PFSK-1 (cell line): ENCODE results near the gene AKAP13.

ENCODE experiments used
- FOXP2 ChIP-seq: optimal IDR thresholded peaks from 2 replicates; pipeline ENCODE3; 2011; ENCODE audit warnings: borderline replicate concordance, control low read depth, inconsistent platforms; ENCODE audit not compliant: insufficient read depth; ENCODE audit errors: extremely low read length, extremely low read depth
- POLR2AphosphoS5 ChIP-seq: IDR thresholded peaks from 2 replicates; pipeline ENCODE4 v1.6.1; 2012; ENCODE audit warnings: low read depth, mild to moderate bottlenecking, control low read depth, low read length, moderate library complexity
- SIN3A ChIP-seq: IDR thresholded peaks from 2 replicates; pipeline ENCODE4 v1.6.1; 2012; ENCODE audit warnings: mild to moderate bottlenecking, low read length, moderate library complexity, borderline replicate concordance; ENCODE audit not compliant: insufficient read depth
- TAF1 ChIP-seq: IDR thresholded peaks from 2 replicates; pipeline ENCODE4 v1.6.1; 2012; ENCODE audit warnings: low read length, control low read depth, borderline replicate concordance; ENCODE audit not compliant: insufficient read depth
- TF ChIP-seq, protein P1 (sequence below), 2 experiments: IDR thresholded peaks; 2 replicates each; pipeline versions ENCODE4 v1.6.1 to v1.8.0; 2011 to 2012; ENCODE audit warnings: low read depth in 2 of 2, low read length in 2 of 2, control low read depth in 1 of 2, inconsistent platforms in 1 of 2, mild to moderate bottlenecking in 1 of 2, moderate library complexity in 1 of 2; ENCODE audit not compliant: insufficient read depth in 1 of 2

The AKAP13 gene

GRCh38 chr15:85614059-85614458, 233.7 kb downstream of the AKAP13 start:
- TF ChIP-seq SIN3A: no peak
- TF ChIP-seq FOXP2: no peak
- TF ChIP-seq, protein P1, sequence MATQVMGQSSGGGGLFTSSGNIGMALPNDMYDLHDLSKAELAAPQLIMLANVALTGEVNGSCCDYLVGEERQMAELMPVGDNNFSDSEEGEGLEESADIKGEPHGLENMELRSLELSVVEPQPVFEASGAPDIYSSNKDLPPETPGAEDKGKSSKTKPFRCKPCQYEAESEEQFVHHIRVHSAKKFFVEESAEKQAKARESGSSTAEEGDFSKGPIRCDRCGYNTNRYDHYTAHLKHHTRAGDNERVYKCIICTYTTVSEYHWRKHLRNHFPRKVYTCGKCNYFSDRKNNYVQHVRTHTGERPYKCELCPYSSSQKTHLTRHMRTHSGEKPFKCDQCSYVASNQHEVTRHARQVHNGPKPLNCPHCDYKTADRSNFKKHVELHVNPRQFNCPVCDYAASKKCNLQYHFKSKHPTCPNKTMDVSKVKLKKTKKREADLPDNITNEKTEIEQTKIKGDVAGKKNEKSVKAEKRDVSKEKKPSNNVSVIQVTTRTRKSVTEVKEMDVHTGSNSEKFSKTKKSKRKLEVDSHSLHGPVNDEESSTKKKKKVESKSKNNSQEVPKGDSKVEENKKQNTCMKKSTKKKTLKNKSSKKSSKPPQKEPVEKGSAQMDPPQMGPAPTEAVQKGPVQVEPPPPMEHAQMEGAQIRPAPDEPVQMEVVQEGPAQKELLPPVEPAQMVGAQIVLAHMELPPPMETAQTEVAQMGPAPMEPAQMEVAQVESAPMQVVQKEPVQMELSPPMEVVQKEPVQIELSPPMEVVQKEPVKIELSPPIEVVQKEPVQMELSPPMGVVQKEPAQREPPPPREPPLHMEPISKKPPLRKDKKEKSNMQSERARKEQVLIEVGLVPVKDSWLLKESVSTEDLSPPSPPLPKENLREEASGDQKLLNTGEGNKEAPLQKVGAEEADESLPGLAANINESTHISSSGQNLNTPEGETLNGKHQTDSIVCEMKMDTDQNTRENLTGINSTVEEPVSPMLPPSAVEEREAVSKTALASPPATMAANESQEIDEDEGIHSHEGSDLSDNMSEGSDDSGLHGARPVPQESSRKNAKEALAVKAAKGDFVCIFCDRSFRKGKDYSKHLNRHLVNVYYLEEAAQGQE (IDR thresholded peaks at IDR 0.05; ENCODE audit: insufficient read depth in 1 of 2, low read depth in 2 of 2, low read length in 2 of 2): no peak
- TF ChIP-seq TAF1: no peak
- TF ChIP-seq POLR2AphosphoS5: no peak

GRCh38 chr15:85615930-85616329, 235.5 kb downstream of the AKAP13 start:
- TF ChIP-seq TAF1 (no peak), POLR2AphosphoS5 (no peak), FOXP2 (no peak), SIN3A (no peak)
- TF ChIP-seq, protein P1 (IDR thresholded peaks at IDR 0.05; ENCODE audit: insufficient read depth in 1 of 2, low read depth in 2 of 2, low read length in 2 of 2): no peak

DNA sequence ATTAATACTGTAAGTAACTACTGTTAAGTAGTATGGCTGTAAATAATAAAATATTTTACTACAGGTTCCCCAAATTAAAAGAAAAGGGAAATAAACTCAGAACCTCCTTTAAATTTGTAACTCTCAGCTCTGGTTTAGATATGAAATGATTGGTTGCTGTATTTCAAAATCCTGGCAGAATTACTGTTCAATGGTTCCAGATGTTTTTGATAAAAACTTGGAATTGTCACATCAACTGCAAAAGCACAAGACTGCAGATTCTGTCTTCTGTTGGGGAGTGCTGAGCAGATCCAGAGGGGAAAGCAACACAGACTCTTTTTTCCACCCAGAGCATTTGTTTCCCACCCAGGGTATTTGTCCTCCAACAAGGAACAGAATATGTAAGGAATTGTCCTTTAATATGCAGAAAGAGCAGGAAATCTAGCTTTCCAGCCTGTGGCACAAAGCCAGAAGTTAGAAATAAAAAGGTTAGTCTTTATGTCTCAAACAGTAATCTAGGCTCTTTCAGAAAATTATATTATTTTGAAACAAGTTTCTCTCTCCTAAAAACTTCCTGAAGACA, 236.2 kb downstream of the AKAP13 start:
- TF ChIP-seq SIN3A (no peak), POLR2AphosphoS5 (no peak), TAF1 (no peak), FOXP2 (no peak)
- TF ChIP-seq, protein P1 (IDR thresholded peaks at IDR 0.05; ENCODE audit: insufficient read depth in 1 of 2, low read depth in 2 of 2, low read length in 2 of 2): no peak

DNA sequence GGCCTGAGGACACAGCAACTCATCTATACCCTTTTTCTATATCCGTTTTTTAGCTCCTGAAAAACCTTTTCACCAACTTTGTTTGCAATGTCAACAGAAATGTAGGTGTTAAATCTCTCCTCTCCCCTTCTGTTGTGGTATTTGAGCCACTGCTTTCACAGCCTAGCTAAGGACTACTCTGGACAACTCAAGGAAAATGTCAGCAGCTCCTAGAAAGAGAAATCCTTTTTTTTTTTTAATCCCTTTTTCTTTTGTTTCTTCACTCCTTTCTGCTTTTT, 237.8 kb downstream of the AKAP13 start:
- TF ChIP-seq, protein P1 (IDR thresholded peaks at IDR 0.05; ENCODE audit: insufficient read depth in 1 of 2, low read depth in 2 of 2, low read length in 2 of 2): no peak
- TF ChIP-seq FOXP2: no peak
- TF ChIP-seq SIN3A: no peak
- no peak for TF ChIP-seq TAF1
- no peak for TF ChIP-seq POLR2AphosphoS5
